Sigmoid colon (tissue), 7 donors: Measurements from ENCODE around the gene ZNF771. TPM values are rescaled to one million over a fixed set of nuclear protein-coding genes. Genes with fewer than 3 reads are reported as not detected.
"Not testable (repeated sequence)": the region's sequence is repeated elsewhere in the genome, so short reads cannot be mapped to it uniquely, and the experiment has no call there.

Source experiments
- DNase-seq: peaks from one replicate; pipeline ENCODE4 v3.0.0-alpha.2; 2019
- H3K27ac ChIP-seq, 4 donors: fragments of 200-600 bp; sonication (generic); one replicate each; pipeline ENCODE4 v1.5.1; 2016 to 2019; ENCODE audit warnings: mild to moderate bottlenecking in 1 of 4
- H3K27me3 ChIP-seq, 3 donors: fragments of 200-600 bp; sonication (generic); one replicate each; pipeline ENCODE4 v1.5.1; 2019; ENCODE audit warnings: mild to moderate bottlenecking in 1 of 3
- H3K36me3 ChIP-seq, 4 donors: fragments of 200-600 bp; sonication (generic); one replicate each; pipeline ENCODE4 v1.5.1; 2016 to 2019
- H3K4me1 ChIP-seq, 4 donors: fragments of 200-600 bp; sonication (generic); one replicate each; pipeline ENCODE4 v1.5.1; 2017 to 2019
- H3K4me3 ChIP-seq, 4 donors: fragments of 200-600 bp; sonication (generic); one replicate each; pipeline ENCODE4 v1.5.1; 2017 to 2019; ENCODE audit warnings: mild to moderate bottlenecking in 2 of 4, moderate library complexity in 1 of 4
- H3K9me3 ChIP-seq, 4 donors: fragments of 200-600 bp in 3 of 4; sonication (generic) in 3 of 4; one replicate each; pipeline versions ENCODE4 v1.5.1 to v1.6.1; 2013 to 2019
- EP300 ChIP-seq, 4 donors: sonication (generic); formaldehyde crosslinking; IDR thresholded peaks; one replicate each; pipeline ENCODE4 v1.6.1; 2017; ENCODE audit warnings: antibody characterized with exemption in 4 of 4
- POLR2A ChIP-seq, 2 donors: fragments of 450-650 bp; IDR thresholded peaks; one replicate each; pipeline ENCODE4 v1.6.1; 2016; ENCODE audit warnings: antibody characterized with exemption in 2 of 2, mild to moderate bottlenecking in 2 of 2, moderate library complexity in 2 of 2
- POLR2AphosphoS5 ChIP-seq, 4 donors: sonication (generic); formaldehyde crosslinking; IDR thresholded peaks; one replicate each; pipeline ENCODE4 v1.6.1; 2017; ENCODE audit warnings: antibody characterized with exemption in 4 of 4
- WGBS, 2 donors: extraction: QIAGEN DNeasy Blood & Tissue Kit; methylation state at CpG; one replicate each; pipeline ENCODE4 v1.1.7; 2013; 5-methylcytosine and 5-hydroxymethylcytosine counted together
- intact Hi-C: fragments of 100-400 bp; cut with DNase I; formaldehyde crosslinking; loops from one replicate; pipeline ENCODE4 v1.15.1; 2023
- polyA plus RNA-seq, 3 donors: library from polyadenylated mRNA; stranded (reverse); fragments of 200-250 nt; gene quantifications; one replicate each; pipeline ENCODE4 v1.2.3, GENCODE V29; 2013
- total RNA-seq, 4 donors: library from RNA; depleted of rRNA; stranded (reverse); fragments of >200 nt; gene quantifications; one replicate each; pipeline ENCODE4 v1.1.0, GENCODE V29; 2016
- TF ChIP-seq, protein P1 (sequence below), 4 experiments: fragments of 450-650 bp in 3 of 4; fragments of 200-600 bp in 1 of 4; IDR thresholded peaks; one replicate each; pipeline ENCODE4 v1.5.1; 2016 to 2019; ENCODE audit warnings: antibody characterized with exemption in 4 of 4, mild to moderate bottlenecking in 3 of 4, moderate library complexity in 2 of 4
- donor health status: healthy with polysubstance abuse.
- donor health status: Bipolar disorder and iron deficiency.
- donor health status: healthy.

Gene ZNF771
- total and polyA plus RNA-seq, 7 donors = 2.5 to 30.7 (median 17.4) TPM

DNA sequence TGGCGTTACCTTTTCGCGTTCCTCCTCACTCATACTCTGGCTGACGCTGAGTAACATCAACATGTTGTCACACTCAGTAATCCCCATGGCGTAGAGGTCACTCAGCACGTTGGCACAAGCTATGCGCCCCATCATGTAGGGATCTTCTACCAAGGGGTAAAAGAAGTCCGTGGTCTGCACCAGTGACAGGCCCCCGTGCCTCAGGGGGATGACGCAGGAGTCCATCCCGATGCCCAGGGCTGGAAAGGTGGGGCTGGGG lies 37.7 kb downstream of the ZNF771 start:
- no peaks in the 10 kb centered on the region for H3K9me3 ChIP-seq
- TF ChIP-seq POLR2A (IDR thresholded peaks at IDR 0.05) (no peak), POLR2AphosphoS5 (IDR thresholded peaks at IDR 0.05) (no peak), EP300 (IDR thresholded peaks at IDR 0.05) (no peak)
- TF ChIP-seq, protein P1, sequence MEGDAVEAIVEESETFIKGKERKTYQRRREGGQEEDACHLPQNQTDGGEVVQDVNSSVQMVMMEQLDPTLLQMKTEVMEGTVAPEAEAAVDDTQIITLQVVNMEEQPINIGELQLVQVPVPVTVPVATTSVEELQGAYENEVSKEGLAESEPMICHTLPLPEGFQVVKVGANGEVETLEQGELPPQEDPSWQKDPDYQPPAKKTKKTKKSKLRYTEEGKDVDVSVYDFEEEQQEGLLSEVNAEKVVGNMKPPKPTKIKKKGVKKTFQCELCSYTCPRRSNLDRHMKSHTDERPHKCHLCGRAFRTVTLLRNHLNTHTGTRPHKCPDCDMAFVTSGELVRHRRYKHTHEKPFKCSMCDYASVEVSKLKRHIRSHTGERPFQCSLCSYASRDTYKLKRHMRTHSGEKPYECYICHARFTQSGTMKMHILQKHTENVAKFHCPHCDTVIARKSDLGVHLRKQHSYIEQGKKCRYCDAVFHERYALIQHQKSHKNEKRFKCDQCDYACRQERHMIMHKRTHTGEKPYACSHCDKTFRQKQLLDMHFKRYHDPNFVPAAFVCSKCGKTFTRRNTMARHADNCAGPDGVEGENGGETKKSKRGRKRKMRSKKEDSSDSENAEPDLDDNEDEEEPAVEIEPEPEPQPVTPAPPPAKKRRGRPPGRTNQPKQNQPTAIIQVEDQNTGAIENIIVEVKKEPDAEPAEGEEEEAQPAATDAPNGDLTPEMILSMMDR (IDR thresholded peaks at IDR 0.05) = no peak
- peak overlapping the region; percentile 90 to 99 (median 96) for H3K27ac ChIP-seq
- no peaks in the 10 kb centered on the region for H3K27me3 ChIP-seq
- H3K36me3 ChIP-seq = peaks cover 0 to 19% (median 0%) of the 10 kb centered on the region in 4 donors
- intact Hi-C loops = loop anchor here (5.0 kb wide), 1 partner anchor 82 kb away; the partner anchor contains the start of gene ZNF768
- H3K4me3 ChIP-seq = peak overlapping the region; percentile 69 to 99 (median 80)
- 11 to 34% methylated on average over 11 of the region's 11 CpGs for WGBS, 2 donors
- H3K4me1 ChIP-seq = peaks cover 0 to 22% (median 14%) of the 10 kb centered on the region in 4 donors
- no peak for DNase-seq

DNA sequence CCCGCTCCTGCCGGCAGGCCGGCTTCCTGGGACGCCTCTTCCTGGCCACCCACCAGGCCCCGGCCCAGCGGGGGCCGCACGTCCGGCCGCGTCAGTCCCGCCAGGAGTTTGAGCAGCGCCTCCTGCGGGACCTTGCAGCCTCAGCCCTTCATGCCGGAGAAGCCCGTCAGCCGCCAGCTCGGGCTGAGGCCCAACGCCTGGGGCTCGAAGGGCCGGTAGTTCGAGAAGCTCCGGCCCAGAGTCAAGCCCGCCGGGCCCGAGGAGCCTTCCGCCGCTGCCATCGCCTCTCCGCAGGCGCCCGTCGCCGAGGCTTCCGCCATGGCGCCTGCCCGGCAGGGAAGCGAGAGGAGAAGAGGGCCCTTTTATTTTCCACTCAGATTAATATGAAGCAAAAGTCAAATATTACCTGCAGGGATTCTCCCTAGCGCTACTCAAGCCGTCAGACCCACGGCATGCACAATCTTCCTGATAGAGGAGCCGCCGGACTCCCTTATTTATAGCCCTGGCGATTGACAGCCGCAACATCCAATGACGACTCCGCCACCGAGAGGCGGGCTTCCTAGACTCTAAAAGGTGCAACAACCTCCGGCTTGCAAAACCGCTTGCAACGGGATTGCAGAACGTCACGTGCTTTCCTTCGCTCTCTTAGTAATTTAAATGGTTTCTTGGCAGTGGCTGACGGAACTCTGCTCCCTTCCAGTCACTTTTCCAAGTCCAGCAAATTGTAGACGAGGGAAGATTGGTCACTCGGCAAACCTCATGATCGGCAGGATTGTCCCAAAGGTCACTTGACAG lies 38.2 kb downstream of the ZNF771 start, which contains the start of gene SEPHS2:
SEPHS2 (minus strand) TSS at position 467 of the 795 bp plus-strand sequence; CDS start at position 320, 147 bp downstream.
- Histone ChIP-seq H3K27ac (peak within 1 kb of the TSS; percentile 90 to 99 (median 96)), H3K27me3 (no peaks in the 10 kb centered on the region), H3K36me3 (peaks cover 0 to 19% (median 0%) of the 10 kb centered on the region in 4 donors), H3K9me3 (no peaks in the 10 kb centered on the region), H3K4me1 (peaks cover 0 to 22% (median 14%) of the 10 kb centered on the region in 4 donors), H3K4me3 (peak within 1 kb of the TSS; percentile 69 to 99 (median 80))
- peak; percentile 99 for DNase-seq
- TF ChIP-seq, protein P1 (IDR thresholded peaks at IDR 0.05) = peak in 3 of 4 experiments; percentile 30 to 39 (median 37)
- TF ChIP-seq POLR2A (IDR thresholded peaks at IDR 0.05) = peak; percentile 65 to 84
- no peak for TF ChIP-seq EP300 (IDR thresholded peaks at IDR 0.05)
- TF ChIP-seq POLR2AphosphoS5 (IDR thresholded peaks at IDR 0.05) = peak; percentile 82 to 94 (median 87)
- 0 to 1% methylated on average over 59 of the region's 59 CpGs for WGBS, 2 donors
- intact Hi-C loops = loop anchor here (5.0 kb wide), 1 partner anchor 82 kb away; the partner anchor contains the start of gene ZNF768

DNA sequence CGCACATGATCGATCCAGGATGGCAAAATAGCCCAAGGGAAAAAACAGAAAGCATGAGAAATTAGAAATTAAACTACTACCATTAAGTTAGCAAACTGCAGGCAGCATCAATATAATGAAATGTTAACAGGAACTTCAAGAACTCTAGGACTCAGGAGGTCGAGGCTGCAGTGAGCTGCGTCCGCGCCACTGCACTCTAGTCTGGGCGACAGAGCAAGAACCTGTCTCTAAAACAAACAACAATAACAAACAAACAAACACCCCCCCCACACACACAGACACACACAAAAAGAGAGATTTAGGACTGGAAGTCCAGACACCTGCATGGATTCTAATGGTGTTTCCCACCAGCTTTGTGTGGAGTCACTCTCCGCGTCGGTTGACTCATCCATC lies 38.8 kb downstream of the ZNF771 start:
- intact Hi-C loops = loop anchor here (5.0 kb wide), 1 partner anchor 81 kb away; the partner anchor contains the start of gene ZNF768
- Histone ChIP-seq H3K36me3 (peaks cover 0 to 19% (median 0%) of the 10 kb centered on the region in 4 donors), H3K27me3 (no peaks in the 10 kb centered on the region), H3K27ac (peak overlapping the region; percentile 90 to 99 (median 96)), H3K4me3 (peak overlapping the region; percentile 69 to 99 (median 80)), H3K4me1 (peaks cover 0 to 22% (median 14%) of the 10 kb centered on the region in 4 donors), H3K9me3 (no peaks in the 10 kb centered on the region)
- TF ChIP-seq POLR2AphosphoS5 (IDR thresholded peaks at IDR 0.05) (no peak), POLR2A (IDR thresholded peaks at IDR 0.05) (no peak)
- DNase-seq = no peak
- 63 to 77% methylated on average over 10 of the region's 10 CpGs for WGBS, 2 donors

GRCh38 chr16:30447512-30448226 lies 40.3 kb downstream of the ZNF771 start:
- H3K27ac ChIP-seq = no peak overlapping the region
- H3K9me3 ChIP-seq = no peaks in the 10 kb centered on the region
- peaks cover 0 to 19% (median 0%) of the 10 kb centered on the region in 4 donors for H3K36me3 ChIP-seq
- peaks cover 0 to 22% (median 14%) of the 10 kb centered on the region in 4 donors for H3K4me1 ChIP-seq
- H3K4me3 ChIP-seq = no peak overlapping the region
- TF ChIP-seq POLR2A (IDR thresholded peaks at IDR 0.05) (no peak), POLR2AphosphoS5 (IDR thresholded peaks at IDR 0.05) (no peak), EP300 (IDR thresholded peaks at IDR 0.05) (no peak)
- TF ChIP-seq, protein P1 (IDR thresholded peaks at IDR 0.05) = no peak
- intact Hi-C loops = loop anchor here (5.0 kb wide), 1 partner anchor 80 kb away; the partner anchor contains the start of gene ZNF768
- no peak for DNase-seq
- no peaks in the 10 kb centered on the region for H3K27me3 ChIP-seq
- WGBS, 2 donors = 25 to 65% methylated on average over 12 of the region's 12 CpGs

GRCh38 chr16:30449116-30449435 lies 41.7 kb downstream of the ZNF771 start:
- intact Hi-C loops = loop anchor here (5.0 kb wide), 1 partner anchor 78 kb away; the partner anchor contains the start of gene ZNF768
- no peaks in the 10 kb centered on the region for H3K27me3 ChIP-seq
- peaks cover 0 to 16% (median 12%) of the 10 kb centered on the region in 4 donors for H3K4me1 ChIP-seq
- peaks cover 0 to 5% (median 0%) of the 10 kb centered on the region in 4 donors for H3K36me3 ChIP-seq
- DNase-seq = no peak
- no peak overlapping the region for H3K27ac ChIP-seq
- no peak overlapping the region for H3K4me3 ChIP-seq
- 95% methylated on average over 3 of the region's 3 CpGs for WGBS, 2 donors
- H3K9me3 ChIP-seq = no peaks in the 10 kb centered on the region
- TF ChIP-seq EP300 (IDR thresholded peaks at IDR 0.05) = no peak
- TF ChIP-seq POLR2A (IDR thresholded peaks at IDR 0.05) = no peak
- no peak for TF ChIP-seq POLR2AphosphoS5 (IDR thresholded peaks at IDR 0.05)
- TF ChIP-seq, protein P1 (IDR thresholded peaks at IDR 0.05) = no peak

DNA sequence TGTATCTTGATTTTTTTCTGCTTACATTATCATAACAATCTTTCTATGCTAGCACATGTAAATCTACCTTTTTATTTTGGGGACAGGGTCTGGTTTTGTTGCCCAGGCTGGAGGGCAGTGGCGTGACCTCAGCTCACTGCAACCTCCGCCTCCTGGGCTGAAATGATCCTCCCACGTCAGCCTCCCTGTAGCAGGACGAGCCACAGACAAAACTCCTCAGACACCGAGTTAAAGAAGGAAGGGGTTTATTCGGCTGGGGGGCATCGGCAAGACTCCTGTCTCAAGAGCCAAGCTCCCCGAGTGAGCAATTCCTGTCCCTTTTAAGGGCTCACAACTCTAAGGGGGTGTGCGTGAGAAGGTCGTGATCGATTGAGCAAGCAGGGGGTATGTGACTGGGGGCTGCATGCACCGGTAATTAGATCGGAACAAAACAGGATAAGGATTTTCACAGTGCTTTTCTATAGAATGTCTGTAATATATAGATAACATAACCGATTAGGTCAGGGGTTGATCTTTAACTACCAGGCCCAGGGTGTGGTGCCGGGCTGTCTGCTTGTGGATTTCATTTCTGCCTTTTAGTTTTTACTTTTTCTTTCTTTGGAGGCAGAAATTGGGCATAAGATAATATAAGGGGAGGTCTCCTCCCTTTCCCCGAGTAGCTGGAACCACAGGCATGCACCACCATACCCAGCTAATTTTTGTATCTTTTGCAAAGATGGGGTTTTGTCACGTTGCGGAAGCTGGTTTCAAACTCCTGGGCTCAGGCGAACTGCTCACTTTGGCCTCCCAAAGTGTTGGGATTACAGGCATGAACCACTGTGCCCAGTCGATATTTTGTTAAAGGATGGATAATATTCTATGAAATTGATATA lies 45.5 kb downstream of the ZNF771 start:
- H3K27ac ChIP-seq, H3K36me3 ChIP-seq, H3K4me3 ChIP-seq, H3K9me3 ChIP-seq, H3K27me3 ChIP-seq, intact Hi-C loops, DNase-seq, H3K4me1 ChIP-seq: not testable (repeated sequence)
- WGBS, 2 donors = 28 to 59% methylated on average over 20 of the region's 20 CpGs
